ENCODE results near the gene RORB. TPM values are rescaled to one million over a fixed set of nuclear protein-coding genes. Genes with fewer than 3 reads are reported as not detected.
"Not testable (repeated sequence)": the region's sequence is repeated elsewhere in the genome, so short reads cannot be mapped to it uniquely, and the experiment has no call there.

Gene RORB
- total RNA-seq, 4 donors from 2014 or later, result under 0.01 to 0.66 (median 0.49) TPM

DNA sequence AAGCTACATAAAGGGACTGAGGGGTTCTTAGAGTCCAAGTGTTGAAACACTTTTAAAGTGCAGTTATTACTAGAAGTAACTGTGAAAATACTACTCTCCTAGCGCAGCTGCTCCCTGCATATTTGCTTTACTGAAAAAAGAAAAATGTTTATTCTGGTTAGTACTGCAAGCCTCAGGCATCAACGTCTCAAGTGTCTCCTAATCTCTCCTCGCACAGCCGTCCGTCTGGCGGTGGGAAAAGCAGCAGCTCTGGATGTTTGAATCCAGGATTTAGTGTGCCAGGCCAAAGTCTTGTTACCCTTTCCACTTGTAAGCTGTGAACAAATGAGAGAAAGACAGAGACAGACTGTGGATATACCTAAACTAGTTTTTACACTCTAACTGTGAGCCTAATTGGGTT, 31.1 kb downstream of the RORB start:
- Histone ChIP-seq H3K4me1 (no peaks in the 10 kb centered on the region), H3K36me3 (no peaks in the 10 kb centered on the region), H3K27ac (replicated peaks in 1 of 4) (no peak overlapping the region), H3K4me3 (no peak overlapping the region), H3K27me3 (peaks cover 0 to 3% (median 0%) of the 10 kb centered on the region in 4 donors), H3K9me3 (no peaks in the 10 kb centered on the region)
- intact Hi-C loops (cut with DNase I), result no loop called here
- WGBS, result 66% methylated on average over 6 of the region's 6 CpGs
- TF ChIP-seq, protein P1, sequence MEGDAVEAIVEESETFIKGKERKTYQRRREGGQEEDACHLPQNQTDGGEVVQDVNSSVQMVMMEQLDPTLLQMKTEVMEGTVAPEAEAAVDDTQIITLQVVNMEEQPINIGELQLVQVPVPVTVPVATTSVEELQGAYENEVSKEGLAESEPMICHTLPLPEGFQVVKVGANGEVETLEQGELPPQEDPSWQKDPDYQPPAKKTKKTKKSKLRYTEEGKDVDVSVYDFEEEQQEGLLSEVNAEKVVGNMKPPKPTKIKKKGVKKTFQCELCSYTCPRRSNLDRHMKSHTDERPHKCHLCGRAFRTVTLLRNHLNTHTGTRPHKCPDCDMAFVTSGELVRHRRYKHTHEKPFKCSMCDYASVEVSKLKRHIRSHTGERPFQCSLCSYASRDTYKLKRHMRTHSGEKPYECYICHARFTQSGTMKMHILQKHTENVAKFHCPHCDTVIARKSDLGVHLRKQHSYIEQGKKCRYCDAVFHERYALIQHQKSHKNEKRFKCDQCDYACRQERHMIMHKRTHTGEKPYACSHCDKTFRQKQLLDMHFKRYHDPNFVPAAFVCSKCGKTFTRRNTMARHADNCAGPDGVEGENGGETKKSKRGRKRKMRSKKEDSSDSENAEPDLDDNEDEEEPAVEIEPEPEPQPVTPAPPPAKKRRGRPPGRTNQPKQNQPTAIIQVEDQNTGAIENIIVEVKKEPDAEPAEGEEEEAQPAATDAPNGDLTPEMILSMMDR (IDR thresholded peaks at IDR 0.05), result no peak
- TF ChIP-seq POLR2A (IDR thresholded peaks at IDR 0.05; ENCODE audit: low read depth) (no peak), POLR2AphosphoS5 (IDR thresholded peaks at IDR 0.05) (no peak), EP300 (IDR thresholded peaks at IDR 0.05) (no peak)
- DNase-seq (ENCODE audit: extremely low spot score), result no peak

DNA sequence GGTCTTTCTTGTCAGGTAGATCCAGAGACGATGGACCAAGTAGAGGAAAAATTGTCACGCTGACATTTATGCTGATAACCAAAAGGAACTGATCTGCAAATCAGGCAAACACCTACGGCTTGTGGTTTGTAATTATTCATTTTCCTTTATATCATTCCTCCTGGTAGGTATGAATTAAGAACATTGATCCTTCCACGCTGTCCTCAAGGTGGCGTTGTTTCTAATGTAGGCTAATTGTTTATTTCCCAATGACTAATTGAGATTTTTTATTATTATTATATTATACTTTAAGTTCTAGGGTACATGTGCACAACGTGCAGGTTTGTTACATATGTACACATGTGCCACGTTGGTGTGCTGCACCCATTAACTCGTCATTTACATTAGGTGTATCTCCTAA, 33.3 kb downstream of the RORB start:
- H3K9me3 ChIP-seq; H3K27ac ChIP-seq (replicated peaks in 1 of 4); H3K36me3 ChIP-seq; H3K4me1 ChIP-seq; DNase-seq (ENCODE audit: extremely low spot score); intact Hi-C loops (cut with DNase I); H3K4me3 ChIP-seq; H3K27me3 ChIP-seq: not testable (repeated sequence)
- 84% methylated on average over 8 of the region's 8 CpGs for WGBS

DNA sequence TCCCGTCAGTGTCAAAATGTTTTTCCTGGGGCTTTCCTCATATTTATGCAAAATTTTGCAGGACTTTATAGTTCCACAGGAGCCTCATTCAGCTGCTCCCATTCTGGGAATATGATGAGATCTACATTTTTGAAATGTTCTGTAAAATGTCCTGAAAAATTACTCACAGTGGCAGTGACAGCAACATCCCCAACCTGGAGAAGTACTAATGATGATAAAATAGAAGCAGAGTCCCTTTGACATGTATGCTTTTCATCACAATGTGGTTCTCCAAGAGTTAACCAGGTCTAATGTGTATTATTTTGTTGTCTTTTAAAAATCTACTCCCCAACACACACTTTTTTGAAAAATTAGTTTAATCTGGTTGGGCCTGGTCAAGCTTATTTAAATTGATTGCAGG, 36.1 kb downstream of the RORB start:
- TF ChIP-seq, protein P1 (IDR thresholded peaks at IDR 0.05), result no peak
- TF ChIP-seq POLR2AphosphoS5 (IDR thresholded peaks at IDR 0.05) (no peak), POLR2A (IDR thresholded peaks at IDR 0.05; ENCODE audit: low read depth) (no peak), EP300 (IDR thresholded peaks at IDR 0.05) (no peak)
- no peak overlapping the region for H3K27ac ChIP-seq (replicated peaks in 1 of 4)
- no peak for DNase-seq (ENCODE audit: extremely low spot score)
- WGBS, result 76% methylated on average over 1 of the region's 1 CpG
- intact Hi-C loops (cut with DNase I), result no loop called here
- H3K4me1 ChIP-seq, result no peaks in the 10 kb centered on the region
- no peaks in the 10 kb centered on the region for H3K9me3 ChIP-seq
- H3K4me3 ChIP-seq, result no peak overlapping the region
- H3K27me3 ChIP-seq, result peaks cover 0 to 3% (median 0%) of the 10 kb centered on the region in 4 donors
- no peaks in the 10 kb centered on the region for H3K36me3 ChIP-seq

DNA sequence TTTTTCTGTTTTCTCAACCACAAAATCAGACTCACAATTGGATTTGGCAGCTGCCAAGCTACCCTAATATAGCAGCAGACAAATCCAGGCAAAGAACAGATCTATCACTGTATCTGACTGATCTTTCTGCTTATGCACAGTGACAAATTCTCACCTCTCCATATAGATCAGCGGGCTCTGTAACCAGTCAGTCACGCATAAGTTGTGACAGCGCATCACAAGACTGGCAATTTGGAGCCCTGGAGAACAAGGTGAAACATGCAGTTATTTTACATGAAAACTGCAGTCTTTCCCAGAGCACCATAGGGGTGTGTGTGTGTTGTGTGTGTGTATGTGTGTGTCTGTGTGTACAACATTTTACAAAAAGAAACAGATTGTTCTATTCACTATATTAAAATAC, 37.7 kb downstream of the RORB start:
- TF ChIP-seq POLR2AphosphoS5 (IDR thresholded peaks at IDR 0.05), result no peak
- TF ChIP-seq EP300 (IDR thresholded peaks at IDR 0.05), result no peak
- TF ChIP-seq, protein P1 (IDR thresholded peaks at IDR 0.05), result no peak
- TF ChIP-seq POLR2A (IDR thresholded peaks at IDR 0.05; ENCODE audit: low read depth), result no peak
- no peaks in the 10 kb centered on the region for H3K4me1 ChIP-seq
- intact Hi-C loops (cut with DNase I), result no loop called here
- WGBS, result 90% methylated on average over 3 of the region's 3 CpGs
- no peaks in the 10 kb centered on the region for H3K36me3 ChIP-seq
- H3K27me3 ChIP-seq, result peaks cover 0 to 3% (median 0%) of the 10 kb centered on the region in 4 donors
- no peak overlapping the region for H3K4me3 ChIP-seq
- DNase-seq (ENCODE audit: extremely low spot score), result no peak
- H3K9me3 ChIP-seq, result no peaks in the 10 kb centered on the region
- no peak overlapping the region for H3K27ac ChIP-seq (replicated peaks in 1 of 4)

DNA sequence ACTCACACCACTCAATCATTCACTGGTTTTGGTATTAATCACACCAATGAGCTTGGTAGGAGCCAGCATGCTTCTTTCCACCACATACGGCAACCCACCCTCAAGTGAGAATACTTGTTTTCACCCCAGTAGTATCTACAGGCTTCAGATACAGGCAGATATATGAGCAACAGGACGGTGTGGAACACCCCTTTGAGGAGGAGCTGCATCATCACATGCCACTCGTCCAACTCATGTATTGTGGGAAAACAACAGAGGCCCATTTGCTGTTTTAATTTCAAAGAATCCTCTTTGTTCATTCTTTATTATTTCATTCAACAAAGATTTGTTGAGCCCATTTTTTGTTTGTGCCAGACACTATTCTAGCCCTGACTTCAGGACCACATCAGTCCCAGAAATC, 46.0 kb downstream of the RORB start:
- Histone ChIP-seq H3K27me3 (no peaks in the 10 kb centered on the region), H3K36me3 (no peaks in the 10 kb centered on the region), H3K9me3 (no peaks in the 10 kb centered on the region), H3K27ac (replicated peaks in 1 of 4) (no peak overlapping the region), H3K4me3 (no peak overlapping the region), H3K4me1 (no peaks in the 10 kb centered on the region)
- no peak for DNase-seq (ENCODE audit: extremely low spot score)
- 44% methylated on average over 3 of the region's 3 CpGs for WGBS
- TF ChIP-seq, protein P1 (IDR thresholded peaks at IDR 0.05), result no peak
- TF ChIP-seq EP300 (IDR thresholded peaks at IDR 0.05) (no peak), POLR2A (IDR thresholded peaks at IDR 0.05; ENCODE audit: low read depth) (no peak), POLR2AphosphoS5 (IDR thresholded peaks at IDR 0.05) (no peak)
- intact Hi-C loops (cut with DNase I), result no loop called here
